Endothelial cell of umbilical vein (primary cell): Measurements from ENCODE around the gene PRSS48. TPM values are rescaled to one million over a fixed set of nuclear protein-coding genes. Genes with fewer than 3 reads are reported as not detected.
"Not testable (repeated sequence)": the region's sequence is repeated elsewhere in the genome, so short reads cannot be mapped to it uniquely, and the experiment has no call there.

Source experiments
- BruUV-seq: library from RNA; stranded (reverse); fragments of 400-500 nt; replicated peaks from 2 replicates; lab custom pipeline; 2021; lab: Mats Ljungman, UMichigan
- CTCF ChIA-PET: fragments of 300-600, 350-600 bp; sonication (Branson Sonifier 250); formaldehyde crosslinking; loops from one replicate; lab custom pipeline; 2021; ENCODE audit warnings: antibody characterized with exemption, inconsistent platforms; lab: Charles Lee
- POLR2A ChIA-PET: fragments of 300-600, 350-600 bp; sonication (Branson Sonifier 250); formaldehyde crosslinking; loops from one replicate; lab custom pipeline; 2021; ENCODE audit warnings: antibody characterized with exemption, inconsistent platforms; lab: Charles Lee
- DNase-seq: peaks from one replicate; pipeline ENCODE4 v3.0.0-alpha.2; 2011; ENCODE audit warnings: low read depth, low spot score
- FAIRE-seq: peaks from 2 replicates; lab custom pipeline; 2011; peaks lifted over from hg19 to GRCh38; lab: Jason Lieb, UNC
- H2AFZ ChIP-seq: 2 replicates; pipeline ENCODE4 v1.6.0; 2012; ENCODE audit warnings: low read depth, low read length, control low read depth, inconsistent platforms
- H3K27ac ChIP-seq: 2 replicates; pipeline ENCODE4 v1.5.1; 2011; ENCODE audit warnings: low read depth, mild to moderate bottlenecking, control low read depth, low read length, moderate library complexity; ENCODE audit not compliant: insufficient read depth
- H3K27me3 ChIP-seq, 2 experiments: 2 replicates each; pipeline versions ENCODE4 v1.6.0 to v1.6.1; 2011; ENCODE audit warnings: low read length in 2 of 2, mixed read lengths in 1 of 2; ENCODE audit not compliant: control insufficient read depth in 2 of 2, insufficient read depth in 2 of 2
- H3K36me3 ChIP-seq, 2 experiments: 2 replicates in 1 of 2; 3 replicates in 1 of 2; pipeline ENCODE4 v1.5.1; 2011; ENCODE audit warnings: low read length in 2 of 2, mild to moderate bottlenecking in 1 of 2, moderate library complexity in 1 of 2; ENCODE audit not compliant: control insufficient read depth in 2 of 2, insufficient read depth in 2 of 2; ENCODE audit errors: extremely low read depth in 1 of 2
- H3K4me1 ChIP-seq: 3 replicates; pipeline ENCODE4 v1.5.1; 2011; ENCODE audit warnings: mild to moderate bottlenecking, low read length; ENCODE audit not compliant: control insufficient read depth, insufficient read depth; ENCODE audit errors: extremely low read depth
- H3K4me2 ChIP-seq: 2 replicates; pipeline ENCODE4 v1.6.1; 2011; ENCODE audit warnings: low read length, control low read depth, mixed read lengths; ENCODE audit not compliant: insufficient read depth
- H3K4me3 ChIP-seq, 3 experiments: fragments of 200-600 bp in 1 of 3; sonication (generic), shearing (Covaris generic) in 1 of 3; replicated peaks in 1 of 3; 2 replicates each; pipeline ENCODE4 v1.5.1; 2011 to 2016; ENCODE audit warnings: control low read depth in 3 of 3, low read length in 3 of 3, mild to moderate bottlenecking in 2 of 3, inconsistent platforms in 1 of 3, low read depth in 1 of 3, moderate library complexity in 1 of 3; ENCODE audit not compliant: insufficient read depth in 1 of 3
- H3K79me2 ChIP-seq: 2 replicates; pipeline ENCODE4 v1.6.0; 2012; ENCODE audit warnings: low read length, inconsistent platforms; ENCODE audit not compliant: control insufficient read depth, insufficient read depth
- H3K9ac ChIP-seq: replicated peaks from 2 replicates; pipeline ENCODE3; 2011; ENCODE audit warnings: low read length, control low read depth; ENCODE audit not compliant: insufficient read depth; ENCODE audit errors: extremely low read depth
- H3K9me1 ChIP-seq: replicated peaks from 3 replicates; pipeline ENCODE4 v1.6.0; 2011; ENCODE audit warnings: mild to moderate bottlenecking, low read length; ENCODE audit not compliant: control insufficient read depth, insufficient read depth; ENCODE audit errors: extremely low read depth
- H3K9me3 ChIP-seq: replicated peaks from 2 replicates; pipeline ENCODE4 v1.5.1; 2012; ENCODE audit warnings: low read length, inconsistent platforms; ENCODE audit not compliant: control insufficient read depth, insufficient read depth
- H4K20me1 ChIP-seq: replicated peaks from 2 replicates; pipeline ENCODE3; 2011; ENCODE audit warnings: mild to moderate bottlenecking, low read length; ENCODE audit not compliant: control insufficient read depth, insufficient read depth; ENCODE audit errors: extremely low read depth
- CTCF ChIP-seq, 2 donors: IDR thresholded peaks; 1 replicate in 1 of 2; 2 replicates in 1 of 2; pipeline ENCODE4 v1.5.1; 2011; ENCODE audit warnings: low read length in 2 of 2, mild to moderate bottlenecking in 2 of 2, moderate library complexity in 2 of 2, control low read depth in 1 of 2, inconsistent platforms in 1 of 2, low read depth in 1 of 2; ENCODE audit not compliant: insufficient read depth in 1 of 2; ENCODE audit errors: extremely low read depth in 1 of 2
- FOS ChIP-seq: IDR thresholded peaks from 2 replicates; pipeline ENCODE4 v1.6.1; 2011; ENCODE audit warnings: mild to moderate bottlenecking, low read length, moderate library complexity, borderline replicate concordance; ENCODE audit not compliant: insufficient read depth
- JUN ChIP-seq: IDR thresholded peaks from 2 replicates; pipeline ENCODE4 v1.6.1; 2011; ENCODE audit warnings: borderline replicate concordance, low read depth; ENCODE audit not compliant: insufficient read length, insufficient read depth
- MYC ChIP-seq: IDR thresholded peaks from one replicate; pipeline ENCODE4 v1.6.1; 2011; ENCODE audit warnings: mild to moderate bottlenecking, low read depth, low read length
- dilution Hi-C: fragments of 300-500 bp; cut with MboI; formaldehyde crosslinking; loops from one replicate; pipeline ENCODE4 v1.15.0; 2019; ENCODE audit warnings: low sequenced_read_pairs; ENCODE audit not compliant: extremely low pct_ligation_motif_present
- intact Hi-C: fragments of 100-400 bp; cut with micrococcal nuclease; formaldehyde crosslinking; loops from one replicate; pipeline ENCODE4 v1.10.0; 2022
- polyA plus RNA-seq, 4 experiments: library from polyadenylated mRNA; depleted of rRNA in 3 of 4; stranded (reverse) in 3 of 4; unstranded in 1 of 4; fragments of >200 nt; gene quantifications; 2 replicates each; pipeline versions ENCODE4 v1.2.1 to v1.2.3, GENCODE V29; 2011 to 2012; ENCODE audit warnings: missing spikeins in 1 of 4
- total RNA-seq: library from RNA; stranded (reverse); gene quantifications from 2 replicates; pipeline ENCODE4 v1.2.3, GENCODE V29; 2021

Gene PRSS48
- total and polyA plus RNA-seq, 2 donors (not counting 3 experiments of a cell fraction or from before 2014, with no cell fraction given): not detected

GRCh38 chr4:151267822-151268535 lies 9.0 kb upstream of the PRSS48 start:
- ChIA-PET CTCF (no interaction called here), POLR2A (no interaction called here)
- Histone ChIP-seq H3K27ac (no peak overlapping the region), H3K9me1 (no peaks in the 10 kb centered on the region), H3K9me3 (no peaks in the 10 kb centered on the region), H2AFZ (no peak overlapping the region), H3K36me3 (no peaks in the 10 kb centered on the region), H3K9ac (no peak overlapping the region), H3K27me3 (no peaks in the 10 kb centered on the region), H3K4me3 (no peak overlapping the region), H3K79me2 (peaks cover 18% of the 10 kb centered on the region), H3K4me1 (peaks cover 13% of the 10 kb centered on the region), H3K4me2 (no peak overlapping the region), H4K20me1 (no peaks in the 10 kb centered on the region)
- no TSS peak for BruUV-seq
- no peak for DNase-seq
- dilution Hi-C loops: no loop called here
- TF ChIP-seq CTCF (IDR thresholded peaks at IDR 0.05; ENCODE audit: extremely low read depth in 1 of 2, insufficient read depth in 1 of 2, low read depth in 1 of 2, low read length in 2 of 2) (no peak), FOS (no peak), MYC (no peak), JUN (no peak)
- intact Hi-C loops: no loop called here
- FAIRE-seq: no peak

GRCh38 chr4:151268905-151269304 lies 8.1 kb upstream of the PRSS48 start:
- H4K20me1 ChIP-seq, FAIRE-seq, DNase-seq, H3K27ac ChIP-seq, H3K9me1 ChIP-seq, H3K4me2 ChIP-seq, POLR2A ChIA-PET, H2AFZ ChIP-seq, H3K9me3 ChIP-seq, BruUV-seq, H3K27me3 ChIP-seq, H3K36me3 ChIP-seq, dilution Hi-C loops, H3K9ac ChIP-seq, H3K4me3 ChIP-seq, intact Hi-C loops: not testable (repeated sequence)
- Histone ChIP-seq H3K4me1 (peaks cover 13% of the 10 kb centered on the region), H3K79me2 (peaks cover 16% of the 10 kb centered on the region)
- CTCF ChIA-PET: interaction anchor here (1.1 kb wide), 1 partner anchor 152 kb away, joined by 3 read pairs; no protein-coding TSS in a partner anchor
